NCI-H524 treated with DMSO at 0.1 percent for 48 hours (cell line): Measurements from ENCODE around the gene ARPP19.
A peak's percentile ranks its signal among the peaks of the same experiment; 100 is the strongest.
"Not testable (repeated sequence)": the region's sequence is repeated elsewhere in the genome, so short reads cannot be mapped to it uniquely, and the experiment has no call there.

Experiments used
- DNase-seq: peaks from one replicate; lab custom pipeline; 2025; lab: John Stamatoyannopoulos, UW

The ARPP19 gene

DNA sequence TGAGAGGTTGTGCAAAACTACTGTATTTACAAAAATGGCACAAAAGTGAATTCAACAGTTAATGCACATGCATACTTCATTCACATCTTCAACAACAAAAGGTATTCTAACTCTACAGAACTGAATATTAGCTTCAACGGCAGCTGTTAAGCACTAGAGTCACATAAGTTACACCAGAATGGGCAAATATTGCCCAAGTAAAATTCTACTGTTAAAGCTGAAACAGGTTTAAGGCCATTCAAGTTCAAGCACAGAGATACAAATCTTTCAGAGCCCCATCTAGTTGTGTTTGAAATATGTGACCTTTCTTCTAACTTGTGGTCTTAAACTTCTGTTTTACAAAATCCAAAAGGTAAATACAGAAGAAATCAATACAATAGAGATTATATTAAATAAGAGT is 17.6 kb downstream of the ARPP19 start:
- not testable (repeated sequence) for DNase-seq

- no peak for DNase-seq
These were observed 22.6 kb downstream of the ARPP19 start for GRCh38 chr15:52546031-52546751.

DNA sequence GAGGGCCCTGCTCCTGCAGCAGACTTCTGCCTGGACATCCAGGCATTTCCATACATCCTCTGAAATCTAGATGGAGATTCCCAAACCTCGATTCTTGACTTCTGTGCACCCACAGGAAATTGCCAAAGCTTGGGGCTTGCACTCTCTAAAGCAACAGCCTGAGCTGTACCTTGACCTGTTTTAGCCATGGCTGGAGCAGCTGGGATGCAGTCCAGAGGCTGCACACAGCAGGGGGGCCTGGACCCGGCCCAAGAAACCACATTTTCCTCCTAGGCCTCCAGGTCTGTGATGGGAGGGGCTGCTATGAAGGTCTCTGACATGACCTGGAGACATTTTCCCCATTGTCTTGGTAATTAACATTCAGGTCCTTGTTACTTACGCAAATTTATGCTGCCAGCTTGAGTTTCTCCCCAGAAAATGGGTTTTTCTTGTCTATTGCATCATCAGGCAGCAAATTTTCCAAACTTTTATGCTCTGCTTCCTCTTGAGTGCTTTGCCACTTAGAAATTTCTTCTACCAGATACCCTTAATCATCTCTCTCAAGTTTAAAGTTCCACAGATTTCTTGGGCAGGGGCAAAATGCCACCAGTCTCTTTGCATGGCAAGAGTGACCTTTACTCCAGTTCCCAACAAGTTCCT is 28.3 kb downstream of the ARPP19 start:
- no peak for DNase-seq

DNA sequence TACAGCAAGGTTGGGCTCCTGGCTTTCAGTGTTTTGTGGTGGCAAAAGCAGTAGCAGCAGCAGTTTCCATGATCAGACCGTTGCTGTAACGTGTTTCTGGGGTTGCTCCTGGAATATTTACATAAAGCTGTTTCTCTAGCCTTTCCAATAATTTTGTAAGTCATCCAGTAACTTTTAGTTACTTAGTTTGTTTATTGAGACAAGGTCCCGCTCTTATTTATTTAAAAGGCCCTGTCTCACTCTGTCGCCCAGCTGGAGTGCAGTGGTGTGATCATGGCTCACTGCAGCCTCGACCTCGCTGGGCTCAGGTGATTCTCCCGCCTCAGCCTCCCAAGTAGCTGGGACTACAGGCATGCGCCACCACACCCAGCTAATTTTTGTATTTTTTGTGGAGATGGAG is 31.4 kb downstream of the ARPP19 start:
- no peak for DNase-seq

GRCh38 chr15:52532427-52532826 is 36.4 kb downstream of the ARPP19 start:
- no peak for DNase-seq

DNA sequence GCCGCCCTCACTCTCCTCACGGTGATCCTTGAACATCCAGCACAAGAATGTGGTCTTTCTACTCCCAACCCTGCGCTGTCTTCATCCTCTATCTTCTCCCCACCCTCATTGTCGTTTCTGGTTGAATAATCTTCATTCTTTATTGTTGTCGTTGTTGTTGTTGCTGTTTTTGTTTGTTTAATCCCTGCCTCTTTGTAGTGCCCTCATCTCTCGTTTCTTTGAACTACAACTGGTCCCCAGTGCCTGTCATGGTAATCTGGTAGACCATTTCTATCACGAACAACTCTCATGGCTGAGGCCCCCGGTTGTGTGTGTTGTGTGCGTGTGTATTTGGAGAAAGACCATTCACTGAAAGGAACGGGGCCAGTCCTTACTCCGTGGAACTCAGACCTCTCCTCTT is 38.9 kb downstream of the ARPP19 start:
- DNase-seq: no peak

DNA sequence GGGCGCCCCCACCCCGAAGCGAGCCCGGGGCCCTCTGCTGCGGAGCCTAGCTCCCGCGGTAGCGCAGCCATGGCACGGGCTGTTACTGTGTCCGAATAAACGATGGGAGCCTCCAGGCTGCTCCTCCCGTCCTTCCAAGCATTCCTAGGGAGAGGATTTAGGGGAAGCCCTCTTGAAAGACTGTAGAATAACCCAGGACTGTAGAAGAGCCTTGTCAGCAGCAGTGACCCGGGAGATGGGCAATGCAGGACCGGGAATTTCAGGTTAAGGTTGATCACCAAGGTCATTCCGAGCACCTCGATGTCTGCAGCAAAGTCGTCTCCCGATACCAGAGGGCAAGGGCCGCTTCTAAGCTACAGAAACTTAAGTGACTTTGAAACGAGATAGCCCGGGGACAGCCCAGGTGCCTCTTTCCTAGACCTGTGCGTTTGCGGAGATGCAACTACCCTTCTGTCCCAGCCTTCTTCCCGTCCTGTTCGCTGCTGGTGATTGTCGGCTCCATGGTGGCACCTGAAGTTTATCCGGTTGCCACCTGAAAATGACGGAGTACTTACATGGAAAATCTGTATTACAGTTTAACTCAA is 39.4 kb downstream of the ARPP19 start:
- DNase-seq: no peak

DNA sequence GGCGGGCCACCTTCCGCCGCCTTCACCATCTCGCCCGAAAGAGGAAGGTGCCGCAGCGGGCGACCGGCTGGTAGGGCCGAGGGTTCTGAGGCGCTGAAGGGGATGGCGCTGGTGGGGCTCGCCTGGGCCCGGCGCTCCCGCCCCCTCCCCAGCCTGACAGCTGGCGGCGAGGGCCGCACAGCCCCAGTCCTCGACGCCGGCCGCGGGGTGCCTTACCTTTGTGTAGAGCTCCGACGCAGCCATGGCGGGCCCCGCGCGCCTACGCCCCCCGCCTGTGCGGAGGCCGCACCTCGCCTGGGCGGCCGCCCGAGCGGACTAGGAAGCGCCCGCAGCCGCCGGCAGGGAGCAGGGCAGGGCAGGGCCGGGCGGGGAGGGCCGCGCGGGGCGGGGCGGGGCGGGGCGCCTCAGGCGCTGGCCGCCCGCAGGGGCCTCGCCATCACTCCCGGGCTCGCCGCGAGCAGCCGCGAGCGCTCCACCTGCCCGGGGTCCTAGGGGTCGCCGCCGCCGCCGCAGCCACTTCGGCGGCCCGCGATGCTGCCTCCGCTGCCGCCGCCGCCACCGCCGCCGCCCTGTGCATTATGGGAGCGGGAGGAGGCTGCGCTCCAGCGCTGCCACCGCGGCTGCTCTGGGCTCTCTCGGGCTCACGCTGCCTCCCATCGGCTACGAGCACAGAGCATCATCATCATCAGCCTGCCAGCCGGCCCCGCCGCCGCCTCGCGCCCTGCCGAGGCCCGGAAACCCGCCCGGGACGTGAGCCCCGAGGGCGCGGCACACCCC is 40.1 kb downstream of the ARPP19 start, which contains the start of gene MYO5A:
MYO5A (minus strand) TSS at position 317 of the 777 bp plus-strand sequence; CDS start at position 243, 74 bp downstream.
- peak; percentile 29 for DNase-seq

DNA sequence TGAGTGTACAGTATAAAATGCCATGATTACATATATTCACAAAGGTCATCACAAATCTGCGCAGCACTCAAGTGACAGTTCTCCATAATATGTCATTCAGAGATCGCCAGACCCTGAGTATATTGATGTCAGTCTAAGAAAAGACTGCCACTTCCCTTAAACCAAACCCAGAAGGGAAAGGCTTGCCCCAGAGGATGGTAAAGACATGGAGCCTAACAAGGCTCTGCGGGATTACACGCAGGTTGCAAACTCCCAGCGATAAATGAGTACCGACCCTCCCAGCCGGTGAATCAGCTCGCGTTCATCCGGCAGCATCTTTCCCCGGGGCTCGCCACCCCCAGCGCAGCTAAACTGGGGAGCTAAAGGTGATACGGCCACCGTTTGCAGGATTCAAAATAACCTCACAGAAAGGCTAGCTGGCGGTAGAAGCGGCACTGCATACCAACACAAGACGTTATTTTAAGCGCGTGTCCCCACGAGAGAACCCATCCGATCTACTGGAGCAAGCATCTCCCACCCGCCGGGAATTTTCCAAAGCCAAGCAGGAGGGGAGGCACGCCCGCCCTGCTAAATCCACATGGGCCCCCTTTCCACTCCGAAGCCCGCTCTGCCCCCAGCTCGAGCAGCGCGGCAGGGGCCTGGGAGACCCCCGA is 40.8 kb downstream of the ARPP19 start:
- DNase-seq: peak; percentile 29

GRCh38 chr15:52527196-52527910 is 41.5 kb downstream of the ARPP19 start:
- no peak for DNase-seq

DNA sequence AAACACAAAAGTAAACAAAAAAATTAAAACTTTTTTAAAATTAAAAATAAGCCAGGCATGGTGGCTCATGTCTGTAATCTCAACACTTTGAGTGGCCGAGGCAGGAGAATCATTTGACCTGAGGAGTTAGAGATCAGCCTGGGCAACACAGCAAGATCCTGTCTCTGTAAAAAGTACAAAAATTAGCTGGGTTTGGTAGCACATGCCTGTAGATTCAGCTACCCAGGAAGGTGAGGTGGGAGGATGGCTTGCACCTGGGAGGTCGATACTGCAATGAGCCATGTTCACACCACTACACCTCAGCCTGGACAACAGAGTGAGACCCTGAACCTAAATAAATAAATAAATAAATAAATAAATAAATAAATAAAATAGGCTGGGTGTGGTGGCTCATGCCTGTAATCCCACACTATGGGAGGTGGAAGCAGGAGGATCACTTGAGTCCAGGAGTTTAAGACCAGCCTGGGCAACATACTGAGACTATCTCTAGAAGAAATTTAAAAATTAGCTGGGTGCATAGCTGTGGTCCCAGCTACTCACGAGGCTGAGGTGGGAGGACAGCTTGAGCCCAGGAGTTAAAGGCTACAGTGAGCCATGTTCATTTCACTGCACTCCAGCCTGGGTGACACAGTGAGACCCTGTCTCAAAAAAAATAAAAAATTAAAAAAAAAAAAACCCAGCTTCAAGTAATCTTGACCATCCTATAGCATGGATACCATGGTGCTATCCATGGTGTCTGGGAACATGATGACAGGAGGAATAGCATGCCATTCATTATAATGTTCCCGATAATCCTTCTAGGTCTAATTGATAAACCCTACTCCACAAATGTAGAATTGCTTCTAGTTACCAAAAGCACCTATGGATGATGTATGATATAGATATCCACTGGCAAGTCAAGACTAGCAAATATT is 44.4 kb downstream of the ARPP19 start:
- DNase-seq: no peak

DNA sequence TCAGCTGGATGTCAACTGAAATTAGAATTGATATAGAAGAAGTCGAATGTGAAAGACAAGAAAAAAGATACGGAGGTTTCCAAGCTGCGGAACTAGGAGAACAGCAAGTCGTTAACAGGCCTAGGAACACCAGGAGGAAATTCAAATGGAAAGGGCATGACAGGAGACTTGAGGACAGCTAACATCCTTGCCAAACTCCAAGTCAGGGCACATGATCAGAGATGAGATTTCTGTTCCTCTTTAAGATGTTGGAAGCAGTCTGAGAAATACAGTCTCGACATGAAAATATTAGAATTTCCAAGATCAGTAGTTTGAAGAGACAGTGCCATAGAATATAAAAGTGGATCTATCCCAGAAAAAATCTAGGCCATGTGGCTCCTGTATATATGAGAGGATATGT is 45.2 kb downstream of the ARPP19 start:
- DNase-seq: no peak

GRCh38 chr15:52523192-52523591 is 45.6 kb downstream of the ARPP19 start:
- DNase-seq: no peak

GRCh38 chr15:52521682-52522081 is 47.1 kb downstream of the ARPP19 start:
- DNase-seq: no peak

- no peak for DNase-seq
These were observed 48.4 kb downstream of the ARPP19 start for GRCh38 chr15:52520421-52520820.

DNA sequence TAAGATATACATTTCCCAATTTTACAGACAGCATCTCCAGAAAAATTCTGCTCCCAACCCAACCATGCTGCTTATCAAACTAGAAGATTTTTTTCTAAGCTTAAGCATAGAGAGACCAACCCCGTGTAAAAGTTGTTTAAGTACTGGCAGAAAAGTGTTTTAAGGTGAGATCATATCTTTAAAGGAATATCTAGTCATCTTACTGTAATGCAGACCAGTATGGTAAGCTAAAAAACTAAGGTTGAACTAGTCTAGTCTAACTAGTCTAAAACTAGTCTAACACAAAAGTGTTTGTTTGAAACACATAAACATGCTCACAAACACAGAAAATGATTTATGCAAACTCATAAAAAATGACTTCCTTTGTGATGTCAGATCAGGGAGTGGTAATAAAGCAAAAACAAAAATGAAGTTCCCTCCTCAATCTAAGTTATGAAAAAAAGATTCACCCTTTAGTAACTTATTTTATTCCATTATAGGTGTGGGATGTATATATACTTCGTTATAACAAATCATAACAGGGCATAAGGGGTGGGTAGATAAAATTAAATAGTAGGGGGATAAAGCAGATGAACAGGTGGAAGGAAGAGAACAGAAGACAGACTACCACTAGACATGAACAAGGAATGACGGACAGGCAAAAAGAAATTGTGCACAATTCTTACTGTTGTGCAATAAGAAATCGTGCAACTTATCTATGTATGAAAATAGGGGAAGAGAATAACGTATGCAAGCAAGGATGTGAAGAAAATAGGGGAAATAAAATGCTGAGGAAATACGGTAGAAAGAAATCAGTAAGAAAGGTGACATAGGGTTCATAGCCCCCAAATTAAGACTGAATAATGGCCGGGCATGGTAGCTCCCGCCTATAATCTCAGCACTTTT is 50.1 kb downstream of the ARPP19 start:
- no peak for DNase-seq

- no peak for DNase-seq
These were observed 51.8 kb downstream of the ARPP19 start for GRCh38 chr15:52517014-52517413.

DNA sequence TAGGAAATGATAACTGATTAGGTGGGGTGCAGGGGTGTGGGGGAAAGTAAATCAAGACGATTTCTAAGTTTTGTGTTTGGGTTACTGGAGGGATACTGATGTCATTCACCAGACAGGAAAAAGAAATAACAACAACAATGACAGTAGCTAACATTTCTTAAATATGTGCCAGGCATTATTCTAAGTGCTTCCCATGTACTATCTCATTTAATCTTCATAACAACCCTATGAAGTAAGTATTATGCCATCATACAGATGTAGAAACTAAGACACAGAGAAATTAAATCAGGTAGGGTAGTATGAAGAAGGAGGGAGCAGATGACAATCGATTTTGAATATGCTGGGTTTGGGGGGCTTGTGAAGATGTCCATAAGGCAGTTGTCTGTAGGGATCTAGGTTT is 53.5 kb downstream of the ARPP19 start:
- DNase-seq: no peak

DNA sequence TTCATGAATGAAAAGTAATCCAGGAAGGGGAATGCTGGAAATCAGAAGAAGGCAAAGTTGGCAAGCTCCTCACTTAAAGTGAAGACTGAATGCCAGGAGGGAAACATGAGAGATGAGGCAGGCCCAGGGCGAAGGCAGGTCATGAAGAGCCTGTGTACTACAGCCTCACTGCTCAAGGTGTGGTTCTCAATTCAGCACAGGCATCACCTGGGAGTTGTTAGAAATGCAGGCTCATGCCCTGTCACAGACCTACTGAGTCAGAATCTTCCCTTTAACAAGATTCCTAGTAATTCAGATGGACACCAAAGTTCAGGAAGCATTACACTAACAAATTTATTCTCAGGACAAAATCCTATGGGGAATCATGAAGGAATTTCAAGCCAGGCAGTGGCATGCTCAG is 54.3 kb downstream of the ARPP19 start:
- no peak for DNase-seq
